Measurements from ENCODE around the gene MIA3.
"Not testable (repeated sequence)": the region's sequence is repeated elsewhere in the genome, so short reads cannot be mapped to it uniquely, and the experiment has no call there.

The MIA3 gene

GRCh38 chr1:222653178-222653827 lies 35.4 kb downstream of the MIA3 start:
- peak; percentile 42 for DNase-seq (ENCODE audit: low read depth, low spot score)
- no peak overlapping the region for H3K4me3 ChIP-seq (ENCODE audit: low read length)

GRCh38 chr1:222654849-222655248 lies 37.0 kb downstream of the MIA3 start:
- no peak overlapping the region for H3K4me3 ChIP-seq (ENCODE audit: low read length)
- peak; percentile 85 for DNase-seq (ENCODE audit: low read depth, low spot score)

- DNase-seq (ENCODE audit: low read depth, low spot score) = no peak
- H3K4me3 ChIP-seq (ENCODE audit: low read length) = no peak overlapping the region
These were observed 38.7 kb downstream of the MIA3 start for GRCh38 chr1:222656391-222657155.

GRCh38 chr1:222657899-222658298 lies 40.0 kb downstream of the MIA3 start:
- H3K4me3 ChIP-seq (ENCODE audit: low read length) = no peak overlapping the region
- no peak for DNase-seq (ENCODE audit: low read depth, low spot score)

- no peak for DNase-seq (ENCODE audit: low read depth, low spot score)
- H3K4me3 ChIP-seq (ENCODE audit: low read length) = no peak overlapping the region
These were observed 45.6 kb downstream of the MIA3 start for GRCh38 chr1:222663431-222663934.

- no peak for DNase-seq (ENCODE audit: low read depth, low spot score)
- no peak overlapping the region for H3K4me3 ChIP-seq (ENCODE audit: low read length)
These were observed 48.1 kb downstream of the MIA3 start for GRCh38 chr1:222665964-222666363.

GRCh38 chr1:222668184-222668583 lies 50.3 kb downstream of the MIA3 start:
- H3K4me3 ChIP-seq (ENCODE audit: low read length); DNase-seq (ENCODE audit: low read depth, low spot score): not testable (repeated sequence)

- H3K4me3 ChIP-seq (ENCODE audit: low read length); DNase-seq (ENCODE audit: low read depth, low spot score): not testable (repeated sequence)
These were observed 51.2 kb downstream of the MIA3 start for GRCh38 chr1:222669107-222669506.

GRCh38 chr1:222670110-222670509 lies 52.2 kb downstream of the MIA3 start:
- H3K4me3 ChIP-seq (ENCODE audit: low read length) = no peak overlapping the region
- DNase-seq (ENCODE audit: low read depth, low spot score) = peak; percentile 32

- no peak for DNase-seq (ENCODE audit: low read depth, low spot score)
- H3K4me3 ChIP-seq (ENCODE audit: low read length) = no peak overlapping the region
These were observed 62.2 kb downstream of the MIA3 start for GRCh38 chr1:222680080-222680479.

GRCh38 chr1:222691016-222691415 lies 73.1 kb downstream of the MIA3 start:
- H3K4me3 ChIP-seq (ENCODE audit: low read length) = no peak overlapping the region
- no peak for DNase-seq (ENCODE audit: low read depth, low spot score)

GRCh38 chr1:222694927-222695326 lies 77.0 kb downstream of the MIA3 start:
- H3K4me3 ChIP-seq (ENCODE audit: low read length) = no peak overlapping the region
- no peak for DNase-seq (ENCODE audit: low read depth, low spot score)

GRCh38 chr1:222696741-222697140 lies 78.8 kb downstream of the MIA3 start:
- DNase-seq (ENCODE audit: low read depth, low spot score) = no peak
- no peak overlapping the region for H3K4me3 ChIP-seq (ENCODE audit: low read length)

GRCh38 chr1:222697203-222697602 lies 79.3 kb downstream of the MIA3 start:
- DNase-seq (ENCODE audit: low read depth, low spot score) = no peak
- no peak overlapping the region for H3K4me3 ChIP-seq (ENCODE audit: low read length)

- no peak for DNase-seq (ENCODE audit: low read depth, low spot score)
- no peak overlapping the region for H3K4me3 ChIP-seq (ENCODE audit: low read length)
These were observed 79.9 kb downstream of the MIA3 start for GRCh38 chr1:222697826-222698225.

GRCh38 chr1:222702210-222702609 lies 84.3 kb downstream of the MIA3 start:
- no peak overlapping the region for H3K4me3 ChIP-seq (ENCODE audit: low read length)
- no peak for DNase-seq (ENCODE audit: low read depth, low spot score)

- no peak for DNase-seq (ENCODE audit: low read depth, low spot score)
- H3K4me3 ChIP-seq (ENCODE audit: low read length) = no peak overlapping the region
These were observed 86.4 kb downstream of the MIA3 start for GRCh38 chr1:222704260-222704659.

GRCh38 chr1:222706815-222707214 lies 88.9 kb downstream of the MIA3 start:
- no peak for DNase-seq (ENCODE audit: low read depth, low spot score)
- no peak overlapping the region for H3K4me3 ChIP-seq (ENCODE audit: low read length)

- no peak for DNase-seq (ENCODE audit: low read depth, low spot score)
- H3K4me3 ChIP-seq (ENCODE audit: low read length) = no peak overlapping the region
These were observed 91.8 kb downstream of the MIA3 start for GRCh38 chr1:222709700-222710153.
